TTC549 (cell line): ENCODE results near the gene NFASC.

Source experiments
- FAIRE-seq: peaks from 2 replicates; lab custom pipeline; 2012; peaks lifted over from hg19 to GRCh38; lab: Jason Lieb, UNC

The NFASC gene

DNA sequence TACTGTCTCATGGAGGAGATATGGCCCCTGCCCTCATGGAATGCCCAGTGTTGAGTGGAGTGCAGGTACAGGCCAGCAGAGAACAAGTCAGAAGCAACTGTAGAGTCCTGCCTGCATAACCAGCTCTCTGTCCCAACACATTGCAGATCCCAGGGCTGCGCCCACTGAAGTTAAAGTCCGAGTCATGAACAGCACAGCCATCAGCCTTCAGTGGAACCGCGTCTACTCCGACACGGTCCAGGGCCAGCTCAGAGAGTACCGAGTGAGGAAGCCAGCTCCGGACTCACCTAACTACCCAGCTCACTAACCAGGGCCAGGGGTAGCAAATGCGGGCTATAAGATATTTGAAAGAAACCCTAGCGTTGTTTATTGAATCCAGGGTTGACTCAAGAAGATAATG, 113.2 kb downstream of the NFASC start:
- FAIRE-seq, result no peak

GRCh38 chr1:204984499-204984898, 113.8 kb downstream of the NFASC start:
- FAIRE-seq, result no peak

- FAIRE-seq, result no peak
Observed at GRCh38 chr1:204986181-204986580, 115.5 kb downstream of the NFASC start.

DNA sequence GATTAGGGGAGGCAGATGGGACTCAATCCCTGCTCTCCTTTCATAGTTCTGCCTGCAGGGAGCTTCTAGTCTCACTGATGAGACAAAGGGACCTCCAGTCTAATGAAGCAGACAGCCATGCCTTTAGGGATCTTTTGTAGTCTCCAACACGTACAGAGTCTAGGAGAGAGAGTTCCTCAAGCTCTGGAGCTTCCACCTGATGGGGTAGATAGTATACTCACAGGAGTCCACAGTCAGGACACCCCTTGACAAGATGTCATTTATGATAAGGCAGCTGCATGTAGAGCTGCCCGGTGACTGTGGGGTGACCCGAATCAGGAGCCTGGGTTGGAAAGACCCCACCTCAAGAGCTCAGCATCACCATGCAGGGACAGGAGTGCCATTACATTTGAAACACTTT, 117.0 kb downstream of the NFASC start:
- FAIRE-seq, result no peak

DNA sequence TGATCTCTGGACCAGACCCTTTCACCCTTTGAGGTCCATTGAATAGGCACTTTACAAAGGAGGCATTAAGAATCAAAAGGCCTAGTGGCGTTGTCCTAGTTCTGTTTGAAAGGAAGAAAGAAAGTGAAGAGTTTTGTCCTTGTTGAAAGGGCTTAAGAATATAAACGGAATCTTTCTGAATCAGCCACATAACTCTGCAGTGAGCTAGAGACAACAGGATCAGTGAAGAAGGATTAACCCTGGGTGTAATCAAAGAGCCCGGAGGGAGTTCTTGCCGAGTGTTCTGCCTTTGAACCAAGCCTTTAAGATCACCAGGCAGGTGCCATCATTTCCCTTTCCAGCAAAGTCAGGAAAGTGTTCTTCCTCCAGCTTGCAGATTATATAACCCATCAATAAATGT, 117.5 kb downstream of the NFASC start:
- no peak for FAIRE-seq

- peak; percentile 33 for FAIRE-seq
Observed at GRCh38 chr1:204989266-204990058, 118.8 kb downstream of the NFASC start.

DNA sequence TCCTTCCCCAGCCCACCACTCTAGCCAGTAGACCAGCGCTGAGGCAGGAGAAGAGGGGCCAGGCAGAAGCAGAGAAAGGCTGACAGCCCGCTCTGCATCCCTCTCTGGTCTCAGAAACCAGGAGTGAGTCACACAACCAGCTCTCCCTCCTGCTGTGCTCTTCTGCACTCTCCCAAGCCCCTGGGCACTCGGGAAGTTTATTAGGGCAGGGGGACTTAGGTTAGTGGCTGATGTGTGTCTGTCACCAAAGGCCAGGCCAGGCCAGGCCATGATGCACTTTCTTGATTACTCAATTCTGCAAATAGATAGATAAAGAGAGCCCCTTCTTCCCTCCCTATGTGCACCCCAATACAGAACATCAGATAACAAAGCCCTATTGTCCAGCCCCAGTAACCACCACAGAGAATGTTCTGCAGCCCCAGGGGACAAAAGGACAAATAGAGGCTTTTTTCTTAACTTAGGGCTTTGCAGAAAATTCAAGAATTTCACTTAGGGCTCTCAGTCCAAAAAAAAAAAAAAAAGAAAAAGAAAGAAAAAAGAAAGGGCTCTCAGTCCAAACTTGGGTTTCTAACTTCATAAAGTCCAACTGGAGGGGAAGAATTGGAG, 119.5 kb downstream of the NFASC start:
- no peak for FAIRE-seq

- FAIRE-seq, result no peak
Observed at GRCh38 chr1:204990721-204991341, 120.2 kb downstream of the NFASC start.

DNA sequence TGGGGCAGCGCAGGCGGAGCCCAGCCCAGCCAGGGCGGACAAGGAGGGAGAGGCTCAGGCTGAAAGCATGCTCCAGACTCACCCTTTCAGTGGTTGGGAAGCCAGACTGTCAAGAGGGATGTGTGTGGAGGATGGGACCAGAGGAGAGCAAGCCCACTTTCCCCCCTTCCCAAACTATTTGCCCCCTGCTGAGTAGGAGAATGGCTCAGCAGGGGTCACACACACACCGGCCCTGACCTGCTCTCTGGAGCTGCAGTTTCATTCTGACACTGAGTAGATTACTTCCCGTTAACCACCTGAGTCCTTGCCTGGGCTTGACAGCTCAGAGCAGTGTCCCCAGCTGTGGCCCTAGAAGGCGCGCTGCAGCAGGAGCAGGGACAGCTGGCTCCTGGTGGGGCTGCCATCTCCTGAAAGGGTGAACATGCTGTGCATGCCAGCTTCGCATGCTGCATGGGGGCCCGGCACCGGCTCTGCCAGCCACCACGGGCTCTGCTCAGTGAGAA, 120.7 kb downstream of the NFASC start:
- FAIRE-seq, result no peak

GRCh38 chr1:204992201-204992997, 121.7 kb downstream of the NFASC start:
- no peak for FAIRE-seq

DNA sequence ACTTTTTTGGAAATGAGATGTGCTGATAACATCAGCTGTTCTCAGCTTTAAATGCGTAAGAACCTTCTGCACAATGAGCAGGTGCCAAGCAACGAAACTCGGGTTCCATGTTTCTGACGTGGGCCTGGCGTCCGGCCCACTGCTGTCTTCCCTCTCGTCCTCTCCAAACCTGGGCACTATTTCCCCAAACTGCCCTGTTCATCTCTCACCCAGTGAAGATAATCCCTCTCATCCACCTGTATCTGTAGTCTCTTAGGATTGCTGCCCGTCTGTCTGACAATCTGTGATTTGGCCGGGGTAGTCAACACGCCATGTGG, 122.3 kb downstream of the NFASC start:
- FAIRE-seq, result no peak

DNA sequence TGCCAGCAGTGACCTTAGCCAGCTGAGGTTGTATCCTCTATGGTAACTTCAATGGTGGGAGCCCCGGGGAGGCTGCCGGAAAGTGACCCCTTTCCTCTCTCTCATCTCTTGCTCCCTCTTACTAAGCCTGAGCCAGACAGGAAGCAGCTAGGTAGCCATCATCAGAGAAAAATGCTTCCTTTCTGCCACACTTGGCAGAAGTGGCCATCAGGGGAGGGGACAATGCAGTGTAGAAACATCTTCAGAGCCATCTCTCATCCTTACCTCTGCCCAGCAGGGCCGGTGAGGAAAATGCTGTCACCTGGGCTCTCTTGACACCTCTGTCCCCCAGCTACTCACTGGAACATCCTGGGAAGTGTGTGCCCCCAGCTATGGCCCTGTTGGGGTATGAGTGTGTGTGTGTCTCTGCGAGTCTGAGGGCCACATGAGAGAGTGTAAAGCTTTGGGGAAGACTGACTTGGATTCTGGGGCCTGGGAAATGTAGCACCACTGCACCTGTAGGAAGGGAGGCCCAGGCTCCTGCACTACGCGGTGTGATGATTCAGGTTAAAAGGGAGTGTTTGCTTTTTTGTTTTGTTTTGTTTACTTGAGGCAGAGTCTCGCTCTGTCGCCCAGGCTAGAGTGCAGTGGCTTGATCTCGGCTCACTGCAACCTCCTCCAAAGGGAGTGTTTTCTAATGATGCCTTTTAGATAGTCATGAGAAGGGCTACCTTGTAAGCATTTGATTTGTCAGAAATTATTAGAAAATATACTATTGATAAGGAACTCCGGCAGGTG, 123.6 kb downstream of the NFASC start:
- no peak for FAIRE-seq

GRCh38 chr1:204996981-204997380, 126.3 kb downstream of the NFASC start:
- FAIRE-seq, result no peak

DNA sequence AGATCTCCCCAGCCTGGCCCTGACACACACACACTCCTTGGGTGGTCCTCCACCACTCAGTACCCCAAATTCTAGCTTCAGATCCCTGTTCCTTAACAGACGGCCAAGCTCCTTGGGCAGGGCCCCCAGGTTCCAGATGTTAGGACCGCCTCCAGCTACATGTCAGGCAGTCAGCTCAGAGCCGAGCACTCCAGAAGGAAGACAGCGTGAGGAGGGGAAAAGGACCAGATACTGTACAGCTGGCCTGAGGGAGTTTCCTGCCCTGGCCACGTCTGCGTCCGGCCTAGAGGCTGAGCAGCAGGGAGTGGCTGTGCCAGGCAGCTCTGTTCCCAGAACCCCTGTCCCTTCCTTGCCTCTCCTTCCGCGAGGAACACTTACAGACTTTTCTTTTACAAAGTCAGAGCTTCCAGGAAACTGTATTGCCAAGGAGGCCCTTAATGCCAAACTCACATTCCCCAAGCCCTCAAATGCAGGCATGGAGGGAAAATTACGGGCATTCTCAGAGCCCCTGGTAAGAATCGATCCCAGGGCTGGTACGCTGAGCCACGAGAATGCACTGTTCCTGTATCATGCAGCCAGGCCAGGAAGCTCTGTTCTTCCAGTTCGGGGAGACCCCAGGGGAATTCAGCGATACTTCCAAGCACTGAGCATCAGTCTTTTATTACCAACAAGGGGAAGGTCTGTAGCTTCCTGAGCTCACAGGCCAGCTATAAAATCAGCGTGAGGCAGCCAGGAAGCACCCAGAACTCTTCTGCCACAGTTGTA, 127.1 kb downstream of the NFASC start:
- FAIRE-seq, result no peak

DNA sequence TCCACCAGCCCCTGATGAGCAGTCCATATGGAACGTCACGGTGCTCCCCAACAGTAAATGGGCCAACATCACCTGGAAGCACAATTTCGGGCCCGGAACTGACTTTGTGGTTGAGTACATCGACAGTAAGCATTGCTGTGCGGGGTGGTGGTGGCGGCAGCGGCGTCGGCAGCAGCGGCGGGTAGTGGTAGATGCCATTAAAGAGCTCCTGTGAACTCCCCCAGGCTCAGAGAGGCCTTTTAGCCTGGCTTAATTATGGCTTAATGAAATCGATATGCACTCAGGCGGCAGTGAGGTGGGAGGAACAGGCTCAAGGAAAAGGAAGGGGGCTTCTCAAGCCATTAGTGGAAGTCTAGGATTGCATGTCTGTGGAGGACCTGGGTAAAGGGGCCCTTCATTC, 130.5 kb downstream of the NFASC start:
- no peak for FAIRE-seq

- no peak for FAIRE-seq
Observed at GRCh38 chr1:205002705-205003104, 132.0 kb downstream of the NFASC start.

- no peak for FAIRE-seq
Observed at GRCh38 chr1:205003358-205004131, 132.9 kb downstream of the NFASC start.

DNA sequence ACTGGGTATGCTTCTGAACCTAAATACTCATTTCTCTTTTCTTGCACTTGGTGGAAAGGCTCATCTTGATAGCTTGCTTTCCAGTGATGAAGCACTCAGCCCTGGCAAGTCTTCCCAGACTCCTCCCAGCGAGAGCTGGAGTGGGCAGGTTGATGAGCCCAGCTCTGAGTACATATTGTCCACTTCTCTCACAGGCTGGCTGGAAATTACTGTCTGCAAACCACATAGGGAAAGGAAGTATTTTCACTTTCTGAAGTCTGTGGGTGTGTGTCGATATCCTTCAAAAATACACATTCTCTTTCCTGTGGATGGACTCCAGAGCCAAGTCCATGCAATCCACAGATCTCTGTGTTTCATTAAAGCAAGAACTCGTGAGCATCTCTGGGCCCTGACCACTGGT, 133.7 kb downstream of the NFASC start:
- no peak for FAIRE-seq

GRCh38 chr1:205008896-205009295, 138.2 kb downstream of the NFASC start:
- no peak for FAIRE-seq

DNA sequence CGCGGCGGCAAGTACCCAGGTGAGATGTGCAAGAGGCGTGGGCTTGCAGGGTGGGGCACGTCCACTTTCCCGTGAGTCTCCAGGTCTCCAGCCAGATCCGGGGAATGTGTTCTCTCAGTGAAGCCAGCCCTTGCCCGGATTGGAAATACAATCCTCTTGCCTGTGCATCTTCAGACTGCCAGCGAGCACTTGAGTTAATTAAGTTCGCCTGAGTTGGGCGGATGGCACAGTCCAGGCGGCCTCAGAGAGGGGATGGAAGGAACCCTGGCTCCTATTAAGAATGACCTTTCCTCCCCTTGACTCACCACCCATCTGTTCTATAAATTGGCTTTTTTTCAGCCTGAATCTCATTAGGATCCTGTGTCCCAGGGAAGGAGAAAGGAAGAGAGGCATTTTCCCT, 139.0 kb downstream of the NFASC start:
- FAIRE-seq, result no peak
